Measurements from ENCODE around the gene FRMD5.

The FRMD5 gene

GRCh38 chr15:44093836-44094235, 101.2 kb downstream of the FRMD5 start:
- Histone ChIP-seq H2AFZ (ENCODE audit: low read length) (no peak overlapping the region), H3K9ac (ENCODE audit: low read length) (no peak overlapping the region), H3K9me3 (replicated peaks; ENCODE audit: insufficient read depth, low read length) (no peaks in the 10 kb centered on the region), H3F3A (ENCODE audit: insufficient read depth, low read length) (no peaks in the 10 kb centered on the region), H3K36me3 (replicated peaks; ENCODE audit: insufficient read depth, low read length) (no peaks in the 10 kb centered on the region), H3K4me3 (ENCODE audit: low read length) (no peak overlapping the region), H4K20me1 (ENCODE audit: insufficient read depth, low read length) (no peaks in the 10 kb centered on the region), H3K79me2 (ENCODE audit: low read length) (no peaks in the 10 kb centered on the region), H3K9me2 (replicated peaks; ENCODE audit: insufficient read depth, low read length) (no peaks in the 10 kb centered on the region), H3K27ac (ENCODE audit: low read length) (no peak overlapping the region), H3K27me3 (replicated peaks; ENCODE audit: insufficient read depth, low read length) (no peaks in the 10 kb centered on the region), H3K4me1 (ENCODE audit: low read length) (no peaks in the 10 kb centered on the region), H3K4me2 (ENCODE audit: low read depth, low read length) (no peak overlapping the region)
- DNase-seq: no peak
- no peak for TF ChIP-seq EZH2 (optimal IDR thresholded peaks at IDR 0.05; ENCODE audit: low read depth, low read length)
- no peak for TF ChIP-seq CTCF (IDR thresholded peaks at IDR 0.05; ENCODE audit: low read length)
- TF ChIP-seq EZH2phosphoT487 (IDR thresholded peaks at IDR 0.05; ENCODE audit: low read length): no peak

- no peaks in the 10 kb centered on the region for H3K36me3 ChIP-seq (replicated peaks; ENCODE audit: insufficient read depth, low read length)
- H3F3A ChIP-seq (ENCODE audit: insufficient read depth, low read length): no peaks in the 10 kb centered on the region
- no peaks in the 10 kb centered on the region for H4K20me1 ChIP-seq (ENCODE audit: insufficient read depth, low read length)
- TF ChIP-seq EZH2phosphoT487 (IDR thresholded peaks at IDR 0.05; ENCODE audit: low read length) (no peak), CTCF (IDR thresholded peaks at IDR 0.05; ENCODE audit: low read length) (no peak), EZH2 (optimal IDR thresholded peaks at IDR 0.05; ENCODE audit: low read depth, low read length) (no peak)
- H3K79me2 ChIP-seq (ENCODE audit: low read length): no peaks in the 10 kb centered on the region
- H2AFZ ChIP-seq (ENCODE audit: low read length): no peak overlapping the region
- no peak for DNase-seq
- no peak overlapping the region for H3K9ac ChIP-seq (ENCODE audit: low read length)
- no peak overlapping the region for H3K4me3 ChIP-seq (ENCODE audit: low read length)
- no peak overlapping the region for H3K27ac ChIP-seq (ENCODE audit: low read length)
- no peaks in the 10 kb centered on the region for H3K4me1 ChIP-seq (ENCODE audit: low read length)
- H3K4me2 ChIP-seq (ENCODE audit: low read depth, low read length): no peak overlapping the region
- no peaks in the 10 kb centered on the region for H3K27me3 ChIP-seq (replicated peaks; ENCODE audit: insufficient read depth, low read length)
- no peaks in the 10 kb centered on the region for H3K9me2 ChIP-seq (replicated peaks; ENCODE audit: insufficient read depth, low read length)
- no peaks in the 10 kb centered on the region for H3K9me3 ChIP-seq (replicated peaks; ENCODE audit: insufficient read depth, low read length)
These were observed 102.8 kb downstream of the FRMD5 start for GRCh38 chr15:44092221-44092620.

GRCh38 chr15:44087578-44088465, 107.2 kb downstream of the FRMD5 start:
- Histone ChIP-seq H3K9me2 (replicated peaks; ENCODE audit: insufficient read depth, low read length) (no peaks in the 10 kb centered on the region), H2AFZ (ENCODE audit: low read length) (no peak overlapping the region), H3K9ac (ENCODE audit: low read length) (no peak overlapping the region), H3K4me3 (ENCODE audit: low read length) (no peak overlapping the region), H3K36me3 (replicated peaks; ENCODE audit: insufficient read depth, low read length) (no peaks in the 10 kb centered on the region), H3K4me1 (ENCODE audit: low read length) (0 out of 2 replicates have a peak, but pooled peaks cover 5% of the 10 kb centered on the region), H3K4me2 (ENCODE audit: low read depth, low read length) (no peak overlapping the region), H4K20me1 (ENCODE audit: insufficient read depth, low read length) (no peaks in the 10 kb centered on the region), H3K9me3 (replicated peaks; ENCODE audit: insufficient read depth, low read length) (no peaks in the 10 kb centered on the region), H3K79me2 (ENCODE audit: low read length) (no peaks in the 10 kb centered on the region), H3K27me3 (replicated peaks; ENCODE audit: insufficient read depth, low read length) (no peaks in the 10 kb centered on the region), H3F3A (ENCODE audit: insufficient read depth, low read length) (no peaks in the 10 kb centered on the region), H3K27ac (ENCODE audit: low read length) (no peak overlapping the region)
- DNase-seq: no peak
- TF ChIP-seq EZH2 (optimal IDR thresholded peaks at IDR 0.05; ENCODE audit: low read depth, low read length) (no peak), EZH2phosphoT487 (IDR thresholded peaks at IDR 0.05; ENCODE audit: low read length) (no peak), CTCF (IDR thresholded peaks at IDR 0.05; ENCODE audit: low read length) (no peak)

Measured in MM.1S (cell line).